Endothelial cell of umbilical vein (primary cell): Measurements from ENCODE around the gene ORMDL1. TPM values are rescaled to one million over a fixed set of nuclear protein-coding genes. Genes with fewer than 3 reads are reported as not detected.

Source experiments
- BruUV-seq: library from RNA; stranded (reverse); fragments of 400-500 nt; replicated peaks from 2 replicates; lab custom pipeline; 2021; lab: Mats Ljungman, UMichigan
- CTCF ChIA-PET: fragments of 300-600, 350-600 bp; sonication (Branson Sonifier 250); formaldehyde crosslinking; loops from one replicate; lab custom pipeline; 2021; ENCODE audit warnings: antibody characterized with exemption, inconsistent platforms; lab: Charles Lee
- POLR2A ChIA-PET: fragments of 300-600, 350-600 bp; sonication (Branson Sonifier 250); formaldehyde crosslinking; loops from one replicate; lab custom pipeline; 2021; ENCODE audit warnings: antibody characterized with exemption, inconsistent platforms; lab: Charles Lee
- DNase-seq: peaks from one replicate; pipeline ENCODE4 v3.0.0-alpha.2; 2011; ENCODE audit warnings: low read depth, low spot score
- FAIRE-seq: peaks from 2 replicates; lab custom pipeline; 2011; peaks lifted over from hg19 to GRCh38; lab: Jason Lieb, UNC
- H2AFZ ChIP-seq: 2 replicates; pipeline ENCODE4 v1.6.0; 2012; ENCODE audit warnings: low read depth, low read length, control low read depth, inconsistent platforms
- H3K27ac ChIP-seq: 2 replicates; pipeline ENCODE4 v1.5.1; 2011; ENCODE audit warnings: low read depth, mild to moderate bottlenecking, control low read depth, low read length, moderate library complexity; ENCODE audit not compliant: insufficient read depth
- H3K27me3 ChIP-seq, 2 experiments: 2 replicates each; pipeline versions ENCODE4 v1.6.0 to v1.6.1; 2011; ENCODE audit warnings: low read length in 2 of 2, mixed read lengths in 1 of 2; ENCODE audit not compliant: control insufficient read depth in 2 of 2, insufficient read depth in 2 of 2
- H3K36me3 ChIP-seq, 2 experiments: 2 replicates in 1 of 2; 3 replicates in 1 of 2; pipeline ENCODE4 v1.5.1; 2011; ENCODE audit warnings: low read length in 2 of 2, mild to moderate bottlenecking in 1 of 2, moderate library complexity in 1 of 2; ENCODE audit not compliant: control insufficient read depth in 2 of 2, insufficient read depth in 2 of 2; ENCODE audit errors: extremely low read depth in 1 of 2
- H3K4me1 ChIP-seq: 3 replicates; pipeline ENCODE4 v1.5.1; 2011; ENCODE audit warnings: mild to moderate bottlenecking, low read length; ENCODE audit not compliant: control insufficient read depth, insufficient read depth; ENCODE audit errors: extremely low read depth
- H3K4me2 ChIP-seq: 2 replicates; pipeline ENCODE4 v1.6.1; 2011; ENCODE audit warnings: low read length, control low read depth, mixed read lengths; ENCODE audit not compliant: insufficient read depth
- H3K4me3 ChIP-seq, 3 experiments: fragments of 200-600 bp in 1 of 3; sonication (generic), shearing (Covaris generic) in 1 of 3; replicated peaks in 1 of 3; 2 replicates each; pipeline ENCODE4 v1.5.1; 2011 to 2016; ENCODE audit warnings: control low read depth in 3 of 3, low read length in 3 of 3, mild to moderate bottlenecking in 2 of 3, inconsistent platforms in 1 of 3, low read depth in 1 of 3, moderate library complexity in 1 of 3; ENCODE audit not compliant: insufficient read depth in 1 of 3
- H3K79me2 ChIP-seq: 2 replicates; pipeline ENCODE4 v1.6.0; 2012; ENCODE audit warnings: low read length, inconsistent platforms; ENCODE audit not compliant: control insufficient read depth, insufficient read depth
- H3K9ac ChIP-seq: replicated peaks from 2 replicates; pipeline ENCODE3; 2011; ENCODE audit warnings: low read length, control low read depth; ENCODE audit not compliant: insufficient read depth; ENCODE audit errors: extremely low read depth
- H3K9me1 ChIP-seq: replicated peaks from 3 replicates; pipeline ENCODE4 v1.6.0; 2011; ENCODE audit warnings: mild to moderate bottlenecking, low read length; ENCODE audit not compliant: control insufficient read depth, insufficient read depth; ENCODE audit errors: extremely low read depth
- H3K9me3 ChIP-seq: replicated peaks from 2 replicates; pipeline ENCODE4 v1.5.1; 2012; ENCODE audit warnings: low read length, inconsistent platforms; ENCODE audit not compliant: control insufficient read depth, insufficient read depth
- H4K20me1 ChIP-seq: replicated peaks from 2 replicates; pipeline ENCODE3; 2011; ENCODE audit warnings: mild to moderate bottlenecking, low read length; ENCODE audit not compliant: control insufficient read depth, insufficient read depth; ENCODE audit errors: extremely low read depth
- EZH2 ChIP-seq: IDR thresholded peaks from 2 replicates; pipeline ENCODE4 v1.6.1; 2012; ENCODE audit warnings: borderline replicate concordance, low read depth, mild to moderate bottlenecking, moderate library complexity, low read length, inconsistent platforms; ENCODE audit not compliant: severe bottlenecking
- FOS ChIP-seq: IDR thresholded peaks from 2 replicates; pipeline ENCODE4 v1.6.1; 2011; ENCODE audit warnings: mild to moderate bottlenecking, low read length, moderate library complexity, borderline replicate concordance; ENCODE audit not compliant: insufficient read depth
- GATA2 ChIP-seq: IDR thresholded peaks from 2 replicates; pipeline ENCODE4 v1.7.0; 2011; ENCODE audit warnings: low read depth, mild to moderate bottlenecking, moderate library complexity, mixed read lengths, low read length; ENCODE audit not compliant: insufficient read length, insufficient read depth
- JUN ChIP-seq: IDR thresholded peaks from 2 replicates; pipeline ENCODE4 v1.6.1; 2011; ENCODE audit warnings: borderline replicate concordance, low read depth; ENCODE audit not compliant: insufficient read length, insufficient read depth
- MYC ChIP-seq: IDR thresholded peaks from one replicate; pipeline ENCODE4 v1.6.1; 2011; ENCODE audit warnings: mild to moderate bottlenecking, low read depth, low read length
- POLR2A ChIP-seq: IDR thresholded peaks from 2 replicates; pipeline ENCODE4 v1.6.1; 2012; ENCODE audit warnings: low read depth, mild to moderate bottlenecking, control low read depth, low read length
- POLR2AphosphoS5 ChIP-seq: IDR thresholded peaks from 2 replicates; pipeline ENCODE4 v1.6.1; 2012; ENCODE audit warnings: low read depth, mild to moderate bottlenecking, control low read depth, low read length, moderate library complexity; ENCODE audit not compliant: insufficient read depth
- dilution Hi-C: fragments of 300-500 bp; cut with MboI; formaldehyde crosslinking; loops from one replicate; pipeline ENCODE4 v1.15.0; 2019; ENCODE audit warnings: low sequenced_read_pairs; ENCODE audit not compliant: extremely low pct_ligation_motif_present
- intact Hi-C: fragments of 100-400 bp; cut with micrococcal nuclease; formaldehyde crosslinking; loops from one replicate; pipeline ENCODE4 v1.10.0; 2022
- polyA plus RNA-seq, 4 experiments: library from polyadenylated mRNA; depleted of rRNA in 3 of 4; stranded (reverse) in 3 of 4; unstranded in 1 of 4; fragments of >200 nt; gene quantifications; 2 replicates each; pipeline versions ENCODE4 v1.2.1 to v1.2.3, GENCODE V29; 2011 to 2012; ENCODE audit warnings: missing spikeins in 1 of 4
- total RNA-seq: library from RNA; stranded (reverse); gene quantifications from 2 replicates; pipeline ENCODE4 v1.2.3, GENCODE V29; 2021
- TF ChIP-seq, protein P1 (sequence below), 2 donors: IDR thresholded peaks; 1 replicate in 1 of 2; 2 replicates in 1 of 2; pipeline ENCODE4 v1.5.1; 2011; ENCODE audit warnings: low read length in 2 of 2, mild to moderate bottlenecking in 2 of 2, moderate library complexity in 2 of 2, control low read depth in 1 of 2, inconsistent platforms in 1 of 2, low read depth in 1 of 2; ENCODE audit not compliant: insufficient read depth in 1 of 2; ENCODE audit errors: extremely low read depth in 1 of 2
- TF ChIP-seq, protein P2 (sequence below): IDR thresholded peaks from 2 replicates; pipeline ENCODE4 v1.6.1; 2011; ENCODE audit not compliant: insufficient read depth, insufficient read length

The ORMDL1 gene
- total and polyA plus RNA-seq, 2 donors (not counting 3 experiments of a cell fraction or from before 2014, with no cell fraction given), result 54.5 to 58.0 TPM

DNA sequence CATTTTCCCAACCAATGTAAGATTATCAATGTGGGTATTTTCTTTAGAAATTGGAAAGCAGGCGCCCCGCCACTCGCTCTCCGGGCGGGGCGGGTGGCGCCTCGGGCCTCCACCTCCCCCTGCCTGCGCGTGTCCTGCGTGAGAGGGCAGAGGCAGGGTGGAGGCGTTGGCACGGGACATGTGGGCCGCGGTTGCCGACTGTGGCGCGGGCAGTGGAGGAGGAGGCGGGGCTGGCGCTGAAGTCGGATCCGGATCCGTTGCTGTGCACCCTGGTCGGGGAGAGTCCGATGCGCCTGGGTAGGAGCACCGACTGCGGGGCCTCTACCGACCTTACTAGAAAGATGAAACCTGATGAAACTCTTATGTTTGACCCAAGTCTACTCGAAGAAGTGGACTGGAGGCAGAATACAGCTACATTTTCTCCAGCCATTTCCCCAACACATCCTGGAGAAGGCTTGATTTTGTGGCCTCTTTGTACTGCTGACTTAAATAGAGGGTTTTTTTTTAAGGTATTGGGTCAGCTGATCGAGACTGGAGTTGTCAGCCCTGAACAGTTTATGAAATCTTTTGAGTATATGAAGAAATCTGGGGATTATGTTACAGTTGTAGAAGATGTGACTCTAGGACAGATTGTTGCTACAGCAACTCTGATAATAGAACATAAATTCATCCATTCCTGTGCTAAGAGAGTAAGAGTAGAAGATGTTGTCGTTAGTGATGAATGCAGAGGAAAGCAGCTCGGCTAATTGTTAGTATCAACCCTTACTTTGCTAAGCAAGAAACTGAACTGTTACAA is 38.0 kb upstream of the ORMDL1 start:
- H4K20me1 ChIP-seq, result no peaks in the 10 kb centered on the region
- H3K36me3 ChIP-seq, result peaks cover 0 to 4% of the 10 kb centered on the region in 2 experiments
- no peak overlapping the region for H3K4me3 ChIP-seq
- intact Hi-C loops, result no loop called here
- FAIRE-seq (no peak), DNase-seq (no peak)
- H3K79me2 ChIP-seq, result no peaks in the 10 kb centered on the region
- BruUV-seq, result no TSS peak
- no peak overlapping the region for H2AFZ ChIP-seq
- H3K4me2 ChIP-seq, result no peak overlapping the region
- H3K4me1 ChIP-seq, result no peaks in the 10 kb centered on the region
- POLR2A ChIA-PET, result no interaction called here
- H3K9me3 ChIP-seq, result no peaks in the 10 kb centered on the region
- H3K27me3 ChIP-seq, result no peaks in the 10 kb centered on the region
- dilution Hi-C loops, result no loop called here
- TF ChIP-seq, protein P1, sequence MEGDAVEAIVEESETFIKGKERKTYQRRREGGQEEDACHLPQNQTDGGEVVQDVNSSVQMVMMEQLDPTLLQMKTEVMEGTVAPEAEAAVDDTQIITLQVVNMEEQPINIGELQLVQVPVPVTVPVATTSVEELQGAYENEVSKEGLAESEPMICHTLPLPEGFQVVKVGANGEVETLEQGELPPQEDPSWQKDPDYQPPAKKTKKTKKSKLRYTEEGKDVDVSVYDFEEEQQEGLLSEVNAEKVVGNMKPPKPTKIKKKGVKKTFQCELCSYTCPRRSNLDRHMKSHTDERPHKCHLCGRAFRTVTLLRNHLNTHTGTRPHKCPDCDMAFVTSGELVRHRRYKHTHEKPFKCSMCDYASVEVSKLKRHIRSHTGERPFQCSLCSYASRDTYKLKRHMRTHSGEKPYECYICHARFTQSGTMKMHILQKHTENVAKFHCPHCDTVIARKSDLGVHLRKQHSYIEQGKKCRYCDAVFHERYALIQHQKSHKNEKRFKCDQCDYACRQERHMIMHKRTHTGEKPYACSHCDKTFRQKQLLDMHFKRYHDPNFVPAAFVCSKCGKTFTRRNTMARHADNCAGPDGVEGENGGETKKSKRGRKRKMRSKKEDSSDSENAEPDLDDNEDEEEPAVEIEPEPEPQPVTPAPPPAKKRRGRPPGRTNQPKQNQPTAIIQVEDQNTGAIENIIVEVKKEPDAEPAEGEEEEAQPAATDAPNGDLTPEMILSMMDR (IDR thresholded peaks at IDR 0.05; ENCODE audit: extremely low read depth in 1 of 2, insufficient read depth in 1 of 2, low read depth in 1 of 2, low read length in 2 of 2), result no peak
- TF ChIP-seq POLR2A (no peak), MYC (no peak), EZH2 (no peak), POLR2AphosphoS5 (no peak), FOS (no peak), JUN (no peak), GATA2 (no peak)
- TF ChIP-seq, protein P2, sequence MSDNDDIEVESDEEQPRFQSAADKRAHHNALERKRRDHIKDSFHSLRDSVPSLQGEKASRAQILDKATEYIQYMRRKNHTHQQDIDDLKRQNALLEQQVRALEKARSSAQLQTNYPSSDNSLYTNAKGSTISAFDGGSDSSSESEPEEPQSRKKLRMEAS, result no peak
- H3K9ac ChIP-seq, result no peak overlapping the region
- H3K9me1 ChIP-seq, result no peaks in the 10 kb centered on the region
- H3K27ac ChIP-seq, result no peak overlapping the region
- CTCF ChIA-PET, result no interaction called here
